CD4-positive, alpha-beta T cell (primary cell): ENCODE measurements around the gene ACBD6. TPM values are rescaled to one million over a fixed set of nuclear protein-coding genes. Genes with fewer than 3 reads are reported as not detected.

ENCODE experiments used
- ATAC-seq: fragments of 200-7000 bp; cut with Tn5 transposase; one replicate; pipeline ENCODE4 v1.10.0; 2022; ENCODE audit warnings: mild to moderate bottlenecking; ENCODE audit not compliant: poor library complexity
- CTCF ChIA-PET: fragments of 350-600 bp; sonication (Branson Sonifier 250); formaldehyde crosslinking; loops from one replicate; lab custom pipeline; 2021; ENCODE audit warnings: antibody characterized with exemption, inconsistent platforms; lab: Charles Lee
- POLR2A ChIA-PET: fragments of 350-600 bp; sonication (Branson Sonifier 250); formaldehyde crosslinking; loops from one replicate; lab custom pipeline; 2021; ENCODE audit warnings: antibody characterized with exemption, inconsistent platforms; lab: Charles Lee
- DNase-seq, 14 experiments: peaks; one replicate each; pipeline ENCODE4 v3.0.0-alpha.2; 2013 to 2020; ENCODE audit warnings: mixed read lengths in 2 of 14
- H3K27ac ChIP-seq, 2 donors: one replicate each; pipeline versions ENCODE4 v1.5.1 to v1.7.0; 2013; ENCODE audit warnings: low read length in 2 of 2, low read depth in 1 of 2, mild to moderate bottlenecking in 1 of 2
- H3K27me3 ChIP-seq, 2 experiments: 1 replicate in 1 of 2; 2 replicates in 1 of 2; pipeline versions ENCODE4 v1.6.1 to v1.7.0; 2013; ENCODE audit warnings: low read length in 2 of 2, control low read depth in 1 of 2, mild to moderate bottlenecking in 1 of 2, moderate library complexity in 1 of 2; ENCODE audit not compliant: insufficient read depth in 2 of 2, control insufficient read depth in 1 of 2
- H3K36me3 ChIP-seq: one replicate; pipeline ENCODE4 v1.6.1; 2013; ENCODE audit warnings: low read length, control low read depth; ENCODE audit not compliant: insufficient read depth
- H3K4me1 ChIP-seq: one replicate; pipeline ENCODE4 v1.6.1; 2013; ENCODE audit warnings: low read length, control low read depth; ENCODE audit not compliant: insufficient read depth
- H3K4me3 ChIP-seq: one replicate; pipeline ENCODE4 v1.5.1; 2013; ENCODE audit warnings: mild to moderate bottlenecking, low read length, moderate library complexity
- H3K9me3 ChIP-seq, 2 experiments: 1 replicate in 1 of 2; 2 replicates in 1 of 2; pipeline versions ENCODE4 v1.6.1 to v1.7.0; 2013; ENCODE audit warnings: low read length in 2 of 2, mild to moderate bottlenecking in 2 of 2, control low read depth in 1 of 2, moderate library complexity in 1 of 2; ENCODE audit not compliant: control insufficient read depth in 1 of 2, insufficient read depth in 1 of 2
- H3K27ac Mint-ChIP-seq: one replicate; pipeline ENCODE4 v1.8.0; 2020; ENCODE audit warnings: mixed read lengths
- H3K27me3 Mint-ChIP-seq: one replicate; pipeline ENCODE4 v1.8.0; 2021; ENCODE audit warnings: mixed read lengths
- H3K36me3 Mint-ChIP-seq: one replicate; pipeline ENCODE4 v1.8.0; 2021; ENCODE audit warnings: low read depth, mixed read lengths
- H3K4me1 Mint-ChIP-seq: one replicate; pipeline ENCODE4 v1.8.0; 2021; ENCODE audit warnings: low read depth, mixed read lengths
- H3K4me3 Mint-ChIP-seq: one replicate; pipeline ENCODE4 v1.8.0; 2020; ENCODE audit warnings: mild to moderate bottlenecking, mixed read lengths
- H3K9me3 Mint-ChIP-seq: one replicate; pipeline ENCODE4 v1.8.0; 2020; ENCODE audit warnings: mixed read lengths
- CTCF ChIP-seq: fragments of 200-600 bp; IDR thresholded peaks from one replicate; pipeline ENCODE4 v1.8.0; 2022; ENCODE audit warnings: antibody characterized with exemption, mild to moderate bottlenecking
- intact Hi-C, 2 experiments: fragments of 100-400 bp; cut with DNase I in 1 of 2; cut with micrococcal nuclease in 1 of 2; formaldehyde crosslinking; loops; one replicate each; pipeline versions ENCODE4 v1.15.1 to v1.9.0; 2023 to 2025; cut with DNase I, micrococcal nuclease
- total RNA-seq, 174 experiments: library from RNA in 2 of 174; stranded (reverse) in 2 of 174; gene quantifications; one replicate each; pipeline ENCODE4 v1.2.3 and lab custom pipeline; 2021 to 2026

Gene ACBD6
- total RNA-seq, 2 experiments from 2014 or later = 28.2 to 28.8 TPM

- Mint-ChIP-seq H3K4me1 (peaks cover 10% of the 10 kb centered on the region), H3K9me3 (peaks cover 41% of the 10 kb centered on the region), H3K36me3 (peaks cover 88% of the 10 kb centered on the region), H3K4me3 (no peak overlapping the region), H3K27me3 (no peaks in the 10 kb centered on the region), H3K27ac (no peak overlapping the region)
- intact Hi-C loops = no loop called here
- no peaks in the 10 kb centered on the region for H3K4me1 ChIP-seq
- no peak overlapping the region for H3K4me3 ChIP-seq
- DNase-seq = no peak
- TF ChIP-seq CTCF = no peak
- ChIA-PET CTCF (no interaction called here), POLR2A (no interaction called here)
- ATAC-seq = no peak
- H3K27ac ChIP-seq = no peak overlapping the region
- H3K27me3 ChIP-seq = no peaks in the 10 kb centered on the region
- H3K9me3 ChIP-seq = peaks cover 22 to 55% of the 10 kb centered on the region in 2 experiments
- no peaks in the 10 kb centered on the region for H3K36me3 ChIP-seq
These were observed 117.9 kb downstream of the ACBD6 start for GRCh38 chr1:180384286-180385005.

GRCh38 chr1:180382326-180383115 is 119.9 kb downstream of the ACBD6 start:
- TF ChIP-seq CTCF = no peak
- Histone ChIP-seq H3K4me1 (no peaks in the 10 kb centered on the region), H3K9me3 (peaks cover 24 to 65% of the 10 kb centered on the region in 2 experiments), H3K27me3 (no peaks in the 10 kb centered on the region), H3K27ac (no peak overlapping the region), H3K4me3 (no peak overlapping the region), H3K36me3 (no peaks in the 10 kb centered on the region)
- Mint-ChIP-seq H3K27ac (no peak overlapping the region), H3K4me1 (peaks cover 10% of the 10 kb centered on the region), H3K4me3 (no peak overlapping the region), H3K27me3 (no peaks in the 10 kb centered on the region), H3K9me3 (peaks cover 47% of the 10 kb centered on the region), H3K36me3 (peaks cover 94% of the 10 kb centered on the region)
- ChIA-PET CTCF (no interaction called here), POLR2A (no interaction called here)
- no peak for ATAC-seq
- intact Hi-C loops = no loop called here
- DNase-seq = no peak

- Mint-ChIP-seq H3K4me3 (no peak overlapping the region), H3K4me1 (peaks cover 17% of the 10 kb centered on the region), H3K27ac (no peak overlapping the region), H3K36me3 (peaks cover 96% of the 10 kb centered on the region), H3K9me3 (peaks cover 48% of the 10 kb centered on the region), H3K27me3 (no peaks in the 10 kb centered on the region)
- peaks cover 25 to 51% of the 10 kb centered on the region in 2 experiments for H3K9me3 ChIP-seq
- peaks cover 2% of the 10 kb centered on the region for H3K36me3 ChIP-seq
- no peak for TF ChIP-seq CTCF
- no peak for ATAC-seq
- ChIA-PET POLR2A (no interaction called here), CTCF (no interaction called here)
- intact Hi-C loops = no loop called here
- no peak overlapping the region for H3K27ac ChIP-seq
- no peaks in the 10 kb centered on the region for H3K4me1 ChIP-seq
- DNase-seq = no peak
- H3K4me3 ChIP-seq = no peak overlapping the region
- H3K27me3 ChIP-seq = no peaks in the 10 kb centered on the region
These were observed 121.2 kb downstream of the ACBD6 start for GRCh38 chr1:180381184-180381580.
